K562 (cell line): ENCODE measurements around the gene PLCB4. TPM values are rescaled to one million over a fixed set of nuclear protein-coding genes. Genes with fewer than 3 reads are reported as not detected.

ENCODE experiments used
- ATAC-seq: fragments of 200-7000 bp; cut with Tn5 transposase; 3 replicates; pipeline ENCODE4 v1.9.1; 2020; ENCODE audit warnings: moderate library complexity
- BruUV-seq: library from RNA; stranded (reverse); fragments of 400-500 nt; replicated peaks from 2 replicates; lab custom pipeline; 2021; lab: Mats Ljungman, UMichigan
- CTCF ChIA-PET: fragments of 300-600 bp; formaldehyde crosslinking; extraction: SDS; loops from one replicate; lab custom pipeline; 2021; ENCODE audit warnings: low intra/inter-chr PET ratio; lab: Yijun Ruan, JAX
- POLR2A ChIA-PET: fragments of 300-600, 350-650 bp; sonication (Branson Sonifier 250); formaldehyde crosslinking; extraction: SDS; loops from one replicate; lab custom pipeline; 2021; ENCODE audit warnings: antibody characterized with exemption, inconsistent platforms; lab: Yijun Ruan, JAX
- DNase-seq, 4 experiments: peaks; one replicate each; pipeline versions ENCODE4 v3.0.0 to v3.0.0-alpha.2; 2011 to 2018; ENCODE audit warnings: low spot score in 3 of 4, mixed read lengths in 3 of 4; ENCODE audit errors: extremely low read depth in 1 of 4
- FAIRE-seq: peaks from 2 replicates; lab custom pipeline; 2011; peaks lifted over from hg19 to GRCh38; lab: Jason Lieb, UNC
- H2AFZ ChIP-seq: 2 replicates; pipeline ENCODE4 v1.6.0; 2011; ENCODE audit warnings: low read depth, low read length, control low read depth, inconsistent platforms
- H3K27ac ChIP-seq: fragments of 200-600 bp; 3 replicates; pipeline ENCODE4 v1.8.0; 2011; ENCODE audit warnings: low read depth, mild to moderate bottlenecking, control low read depth, inconsistent platforms, low read length, moderate library complexity, mixed read lengths; ENCODE audit errors: extremely low read depth
- H3K27me3 ChIP-seq, 2 experiments: fragments of 300-600 bp in 1 of 2; 2 replicates in 1 of 2; 3 replicates in 1 of 2; pipeline versions ENCODE4 v1.6.0 to v1.8.0; 2011; ENCODE audit warnings: inconsistent platforms in 2 of 2, low read length in 2 of 2, mild to moderate bottlenecking in 1 of 2, mixed read lengths in 1 of 2, moderate library complexity in 1 of 2; ENCODE audit not compliant: control insufficient read depth in 2 of 2, insufficient read depth in 2 of 2
- H3K36me3 ChIP-seq: fragments of 300-600 bp; 3 replicates; pipeline ENCODE4 v1.8.0; 2011; ENCODE audit warnings: mild to moderate bottlenecking, low read length, inconsistent platforms; ENCODE audit not compliant: control insufficient read depth, insufficient read depth
- H3K4me1 ChIP-seq, 2 experiments: fragments of 200-600 bp in 1 of 2; replicated peaks in 1 of 2; 2 replicates in 1 of 2; 3 replicates in 1 of 2; pipeline versions ENCODE4 v1.5.1 to v1.8.0; 2011; ENCODE audit warnings: inconsistent platforms in 2 of 2, low read length in 2 of 2, mild to moderate bottlenecking in 1 of 2, mixed read lengths in 1 of 2, moderate library complexity in 1 of 2; ENCODE audit not compliant: control insufficient read depth in 2 of 2, insufficient read depth in 2 of 2
- H3K4me2 ChIP-seq: 2 replicates; pipeline ENCODE4 v1.6.1; 2011; ENCODE audit warnings: low read length, control low read depth, inconsistent platforms, mixed read lengths; ENCODE audit not compliant: insufficient read depth
- H3K4me3 ChIP-seq: fragments of 200-600 bp; sonication (generic), shearing (Covaris generic); 2 replicates; pipeline ENCODE4 v1.5.1; 2016; ENCODE audit warnings: control low read depth, inconsistent platforms
- H3K79me2 ChIP-seq: fragments of 200-600 bp; 3 replicates; pipeline ENCODE4 v1.8.0; 2011; ENCODE audit warnings: low read length, inconsistent platforms; ENCODE audit not compliant: control insufficient read depth, insufficient read depth
- H3K9ac ChIP-seq, 2 experiments: 2 replicates each; pipeline versions ENCODE4 v1.6.0 to v1.6.1; 2011; ENCODE audit warnings: low read depth in 2 of 2, low read length in 2 of 2, control low read depth in 1 of 2, inconsistent platforms in 1 of 2, mild to moderate bottlenecking in 1 of 2, mixed read lengths in 1 of 2; ENCODE audit not compliant: insufficient read depth in 1 of 2
- H3K9me1 ChIP-seq: one replicate; pipeline ENCODE4 v1.6.0; 2011; ENCODE audit warnings: inconsistent platforms, mild to moderate bottlenecking, low read length, moderate library complexity; ENCODE audit not compliant: control insufficient read depth, insufficient read depth
- H3K9me3 ChIP-seq: replicated peaks from 2 replicates; pipeline ENCODE4 v1.5.1; 2011; ENCODE audit warnings: low read depth, low read length, inconsistent platforms; ENCODE audit not compliant: control insufficient read depth, insufficient read depth
- H4K20me1 ChIP-seq: replicated peaks from 2 replicates; pipeline ENCODE4 v1.6.1; 2011; ENCODE audit warnings: low read length, inconsistent platforms, mixed read lengths; ENCODE audit not compliant: control insufficient read depth, insufficient read depth
- CBFA2T3 ChIP-seq: fragments of 450-650 bp; IDR thresholded peaks from 2 replicates; pipeline ENCODE4 v1.6.1; 2017
- GMEB1 ChIP-seq: fragments of 250-450 bp; sonication (Bioruptor Pico); IDR thresholded peaks from 2 replicates; pipeline ENCODE4 v1.4.0; 2020; ENCODE audit warnings: mild to moderate bottlenecking
- MAZ ChIP-seq, 2 experiments: fragments of 450-650 bp in 1 of 2; sonication (generic) in 1 of 2; formaldehyde crosslinking; IDR thresholded peaks in 1 of 2; conservative IDR thresholded peaks in 1 of 2; 2 replicates each; pipeline versions ENCODE4 v1.4.0 to v1.5.0; 2020; ENCODE audit warnings: mild to moderate bottlenecking in 1 of 2, missing genetic modification reagents in 1 of 2
- PTTG1 ChIP-seq: fragments of 450-650 bp; IDR thresholded peaks from 2 replicates; pipeline ENCODE4 v1.6.1; 2016; ENCODE audit warnings: low read depth, mild to moderate bottlenecking, missing genetic modification characterization, missing compliant biosample characterization
- RUNX1 ChIP-seq: sonication (generic); IDR thresholded peaks from 2 replicates; pipeline ENCODE4 v1.6.1; 2016; ENCODE audit warnings: antibody characterized with exemption, low read depth
- TFE3 ChIP-seq: fragments of 450-650 bp; formaldehyde crosslinking; IDR thresholded peaks from 2 replicates; pipeline ENCODE4 v1.4.0; 2020; ENCODE audit warnings: mild to moderate bottlenecking, mixed read lengths
- ZMIZ1 ChIP-seq, 2 experiments: fragments of 150-350 bp in 1 of 2; IDR thresholded peaks; 2 replicates each; pipeline ENCODE4 v1.6.1; 2012 to 2016; ENCODE audit warnings: low read depth in 2 of 2, low read length in 2 of 2, mild to moderate bottlenecking in 1 of 2, moderate library complexity in 1 of 2
- ZNF639 ChIP-seq, 2 experiments: fragments of 200-800 bp in 1 of 2; sonication (Bioruptor generic) in 1 of 2; sonication (generic) in 1 of 2; formaldehyde crosslinking in 1 of 2; IDR thresholded peaks in 1 of 2; conservative IDR thresholded peaks in 1 of 2; 2 replicates each; pipeline versions ENCODE4 v1.5.0 to v1.6.1; 2016 to 2020; ENCODE audit warnings: missing compliant biosample characterization in 1 of 2, missing genetic modification characterization in 1 of 2, missing genetic modification reagents in 1 of 2
- ZNF785 ChIP-seq: fragments of 250-450 bp; sonication (Bioruptor Pico); IDR thresholded peaks from 2 replicates; pipeline ENCODE4 v1.4.0; 2020; ENCODE audit warnings: mild to moderate bottlenecking
- WGBS: fragments of 100-300 bp; shearing (Covaris generic); methylation state at CpG from one replicate; pipeline ENCODE4 v1.1.6; 2016; ENCODE audit warnings: low coverage, mixed read lengths; ENCODE audit not compliant: insufficient coverage; ENCODE audit errors: missing lambda C conversion rate; 5-methylcytosine and 5-hydroxymethylcytosine counted together
- in situ Hi-C: fragments of 300-500 bp; cut with MboI; formaldehyde crosslinking; loops from 4 replicates; pipeline ENCODE4 v1.15.0; 2018; ENCODE audit warnings: inconsistent platforms, mixed read lengths
- intact Hi-C: fragments of 100-400 bp; cut with micrococcal nuclease; formaldehyde crosslinking; loops from 2 replicates; pipeline ENCODE4 v1.14.2; 2022
- polyA plus RNA-seq, 8 experiments: library from polyadenylated mRNA; depleted of rRNA in 4 of 8; stranded (reverse) in 5 of 8; unstranded in 3 of 8; fragments of >200 nt; fragmentation: Nextera tagmentation in 2 of 8; fragmentation: Illumina TruSeq in 1 of 8; extraction: Ambion mirVana in 2 of 8; extraction: Trizol in 1 of 8; gene quantifications; 2 replicates each; pipeline versions ENCODE4 v1.2.1 to v1.2.3, GENCODE V29; 2011 to 2014; ENCODE audit warnings: inconsistent platforms in 1 of 8, missing spikeins in 1 of 8
- total RNA-seq, 7 experiments: library from RNA; depleted of rRNA in 6 of 7; stranded (reverse); fragments of >200 nt in 6 of 7; fragmentation: Illumina TruSeq in 2 of 7; extraction: Trizol in 2 of 7; gene quantifications; 2 replicates each; pipeline versions ENCODE4 v1.2.1 to v1.2.3, GENCODE V29; 2011 to 2021; ENCODE audit warnings: low replicate concordance in 1 of 7
- TF ChIP-seq, protein P1 (sequence below): fragments of 250-450 bp; sonication (Bioruptor Pico); IDR thresholded peaks from 2 replicates; pipeline ENCODE4 v1.5.0; 2021; ENCODE audit warnings: mild to moderate bottlenecking, borderline replicate concordance

PLCB4 gene
- total and polyA plus RNA-seq, 9 of the 15 experiments (the other 6 are each of a cell fraction or from before 2014, with no cell fraction given) = 0.20 to 2.9 (median 0.52) TPM

- in situ Hi-C loops = no loop called here
- Histone ChIP-seq H3K9me1 (no peaks in the 10 kb centered on the region), H3K9me3 (no peaks in the 10 kb centered on the region), H3K4me2 (no peak overlapping the region), H3K9ac (no peak overlapping the region), H3K36me3 (no peaks in the 10 kb centered on the region), H3K4me3 (no peak overlapping the region), H3K27me3 (no peaks in the 10 kb centered on the region), H4K20me1 (no peaks in the 10 kb centered on the region), H2AFZ (peak overlapping the region; percentile 76; the same call in 1 of the 2 replicates), H3K79me2 (no peaks in the 10 kb centered on the region), H3K4me1 (no peaks in the 10 kb centered on the region; a peak in 1 of 5 replicates), H3K27ac (no peak overlapping the region)
- CTCF ChIA-PET = no interaction called here
- intact Hi-C loops = no loop called here
- POLR2A ChIA-PET = no interaction called here
- 7% methylated on average over 4 of the region's 4 CpGs for WGBS
- DNase-seq (peak in 2 of 4 experiments; percentile 9 to 23), FAIRE-seq (no peak), ATAC-seq (no peak)
- BruUV-seq = no TSS peak
- no peak; the same call in 1 of the 2 replicates for TF ChIP-seq TFE3 (CRISPR knock-in tag)
- TF ChIP-seq, protein P1, sequence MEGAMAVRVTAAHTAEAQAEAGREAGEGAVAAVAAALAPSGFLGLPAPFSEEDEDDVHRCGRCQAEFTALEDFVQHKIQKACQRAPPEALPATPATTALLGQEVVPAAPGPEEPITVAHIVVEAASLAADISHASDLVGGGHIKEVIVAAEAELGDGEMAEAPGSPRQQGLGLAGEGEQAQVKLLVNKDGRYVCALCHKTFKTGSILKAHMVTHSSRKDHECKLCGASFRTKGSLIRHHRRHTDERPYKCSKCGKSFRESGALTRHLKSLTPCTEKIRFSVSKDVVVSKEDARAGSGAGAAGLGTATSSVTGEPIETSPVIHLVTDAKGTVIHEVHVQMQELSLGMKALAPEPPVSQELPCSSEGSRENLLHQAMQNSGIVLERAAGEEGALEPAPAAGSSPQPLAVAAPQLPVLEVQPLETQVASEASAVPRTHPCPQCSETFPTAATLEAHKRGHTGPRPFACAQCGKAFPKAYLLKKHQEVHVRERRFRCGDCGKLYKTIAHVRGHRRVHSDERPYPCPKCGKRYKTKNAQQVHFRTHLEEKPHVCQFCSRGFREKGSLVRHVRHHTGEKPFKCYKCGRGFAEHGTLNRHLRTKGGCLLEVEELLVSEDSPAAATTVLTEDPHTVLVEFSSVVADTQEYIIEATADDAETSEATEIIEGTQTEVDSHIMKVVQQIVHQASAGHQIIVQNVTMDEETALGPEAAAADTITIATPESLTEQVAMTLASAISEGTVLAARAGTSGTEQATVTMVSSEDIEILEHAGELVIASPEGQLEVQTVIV (CRISPR knock-in tag) = no peak
- peak; percentile 86 for TF ChIP-seq PTTG1
- peak in 1 of 2 experiments; percentile 75; a peak in 2 of 4 replicates for TF ChIP-seq MAZ (CRISPR knock-in tag; conservative IDR thresholded peaks at IDR 0.05 in 1 of 2, IDR thresholded peaks at IDR 0.05 in 1 of 2)
- TF ChIP-seq RUNX1 = no peak
- peak; percentile 57; the same call in 1 of the 2 replicates for TF ChIP-seq GMEB1 (CRISPR knock-in tag)
- TF ChIP-seq ZNF785 (CRISPR knock-in tag) = 0 out of 2 replicates have a peak, but pooled peaks have one; percentile 20
- TF ChIP-seq ZMIZ1 (IDR thresholded peaks at IDR 0.05; ENCODE audit: low read depth in 2 of 2, low read length in 2 of 2) = no peak
- no peak for TF ChIP-seq CBFA2T3
- peak in 1 of 2 experiments; percentile 97; a peak in 2 of 4 replicates for TF ChIP-seq ZNF639 (CRISPR knock-in tag; conservative IDR thresholded peaks at IDR 0.05 in 1 of 2, IDR thresholded peaks at IDR 0.05 in 1 of 2)
Observed at GRCh38 chr20:9025643-9026042, 43.2 kb upstream of the PLCB4 start.
